HG02623 (cell line): ENCODE measurements around the gene ASAP2.

Experiments used
- ATAC-seq: cut with Tn5 transposase; IDR thresholded peaks from one replicate; pipeline ENCODE4 v1.9.1; 2021; ENCODE audit warnings: moderate library complexity; ENCODE audit not compliant: unreplicated experiment

The ASAP2 gene

DNA sequence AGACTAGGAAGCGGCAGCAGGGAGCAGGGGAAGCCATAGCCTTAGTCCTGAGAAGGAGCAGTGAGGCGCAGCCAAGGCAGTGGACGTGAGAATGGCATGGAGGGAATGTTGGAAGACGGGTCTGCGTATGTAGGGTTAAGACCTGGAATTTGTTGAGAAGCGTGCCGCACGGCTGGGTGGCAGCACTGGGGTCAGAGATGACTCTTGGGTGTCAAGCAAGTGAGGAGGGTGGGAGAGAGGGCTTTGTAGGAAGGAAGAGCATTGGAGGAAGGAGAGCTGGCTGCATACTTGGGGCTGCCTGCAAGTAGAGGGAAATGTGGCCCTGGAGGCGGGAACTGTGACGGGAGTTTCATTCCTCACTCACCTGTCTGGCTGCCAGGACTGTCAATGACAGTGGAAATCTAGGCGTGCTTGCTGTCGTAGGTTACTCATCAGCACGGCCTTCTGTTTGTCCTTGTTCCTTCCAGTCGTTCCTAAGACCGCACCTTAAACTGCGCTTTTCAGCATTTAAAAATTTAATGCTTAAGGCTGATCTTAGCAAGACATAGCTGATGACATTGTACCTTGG, 108.8 kb downstream of the ASAP2 start:
- no peak for ATAC-seq

GRCh38 chr2:9317559-9317958, 110.9 kb downstream of the ASAP2 start:
- no peak for ATAC-seq

- ATAC-seq, result no peak
Observed at GRCh38 chr2:9318461-9319337, 112.1 kb downstream of the ASAP2 start.

DNA sequence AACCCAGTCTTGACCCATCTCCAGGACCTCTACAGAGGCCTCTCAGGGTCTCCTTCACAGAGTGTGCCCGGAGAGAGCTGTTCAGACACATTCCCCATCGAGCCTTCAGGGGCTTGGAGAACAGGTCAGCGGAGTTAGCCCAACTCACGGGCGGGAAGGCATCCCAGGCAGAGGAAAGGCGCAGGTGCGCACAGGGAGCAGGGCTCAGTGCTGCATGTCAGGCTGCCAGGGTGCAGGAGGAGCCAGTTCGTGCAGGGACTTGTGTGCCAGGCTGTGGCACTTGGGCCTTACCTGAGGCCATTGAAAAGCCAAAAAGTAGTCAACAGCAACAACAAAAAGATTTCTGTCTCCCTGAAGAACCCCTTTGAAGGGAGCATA, 112.7 kb downstream of the ASAP2 start:
- no peak for ATAC-seq

GRCh38 chr2:9322576-9322975, 116.0 kb downstream of the ASAP2 start:
- ATAC-seq, result no peak

DNA sequence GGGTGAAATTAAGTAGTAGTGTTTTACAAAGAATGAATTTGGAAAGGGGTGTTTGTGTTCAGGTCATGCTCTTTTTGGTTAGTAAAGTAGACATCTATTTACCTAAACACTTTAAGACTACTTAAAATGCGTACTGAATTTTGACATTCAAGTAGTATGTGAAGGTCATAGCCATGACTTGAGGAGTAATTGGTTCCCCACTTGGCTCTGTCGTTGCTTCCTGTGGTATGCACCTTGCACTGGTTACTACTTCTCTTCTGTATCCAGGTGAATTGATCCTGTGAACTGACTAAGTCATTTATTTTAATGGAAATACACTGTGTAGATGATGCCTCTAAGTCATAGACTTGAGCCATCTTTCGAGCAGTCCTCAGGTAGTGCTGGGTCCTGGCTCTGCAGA, 118.8 kb downstream of the ASAP2 start:
- ATAC-seq, result no peak

DNA sequence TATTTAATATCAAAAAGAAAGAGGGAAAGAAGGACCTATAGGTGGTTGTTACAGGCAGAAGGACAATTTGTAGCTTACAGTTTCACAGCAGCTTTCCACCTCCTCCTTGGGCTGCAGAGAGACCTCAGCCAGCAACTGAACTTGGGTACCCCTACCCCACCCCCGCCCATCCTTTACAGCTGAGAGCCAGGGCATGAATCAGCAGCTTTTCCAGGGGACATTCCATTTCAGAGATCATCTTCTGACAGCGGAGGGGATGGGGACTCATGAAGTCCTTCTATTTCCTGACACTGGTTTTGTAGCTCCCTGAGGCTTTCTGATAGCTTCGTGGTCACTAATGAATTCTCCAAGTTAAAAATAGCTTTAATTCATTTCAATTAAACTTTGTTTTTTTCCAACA, 120.4 kb downstream of the ASAP2 start:
- ATAC-seq, result no peak

DNA sequence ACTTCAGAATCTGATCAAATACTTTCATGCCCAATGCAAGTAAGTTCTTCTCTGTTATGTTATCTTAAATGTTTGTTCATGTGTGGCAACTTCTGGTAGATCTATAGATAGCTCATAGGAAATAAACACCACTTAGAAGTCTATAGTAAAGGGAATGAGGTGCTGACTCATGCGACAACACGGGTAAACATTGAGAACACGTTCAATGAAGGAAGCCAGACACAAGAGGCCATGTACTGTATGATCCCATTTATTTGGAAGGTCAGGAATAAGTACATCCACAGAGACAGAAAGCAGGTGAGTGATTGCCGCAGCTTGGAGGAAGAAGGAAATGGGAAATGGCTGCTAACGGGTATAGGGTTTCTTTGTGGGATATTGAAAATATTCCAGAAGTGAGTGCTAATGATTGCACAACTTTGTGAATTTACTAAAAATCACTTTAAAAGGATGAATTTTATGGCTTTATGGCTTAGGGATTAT, 121.3 kb downstream of the ASAP2 start:
- no peak for ATAC-seq

- ATAC-seq, result no peak
Observed at GRCh38 chr2:9328931-9329330, 122.3 kb downstream of the ASAP2 start.

GRCh38 chr2:9329497-9329896, 122.9 kb downstream of the ASAP2 start:
- no peak for ATAC-seq

GRCh38 chr2:9330612-9331270, 124.1 kb downstream of the ASAP2 start:
- no peak for ATAC-seq

DNA sequence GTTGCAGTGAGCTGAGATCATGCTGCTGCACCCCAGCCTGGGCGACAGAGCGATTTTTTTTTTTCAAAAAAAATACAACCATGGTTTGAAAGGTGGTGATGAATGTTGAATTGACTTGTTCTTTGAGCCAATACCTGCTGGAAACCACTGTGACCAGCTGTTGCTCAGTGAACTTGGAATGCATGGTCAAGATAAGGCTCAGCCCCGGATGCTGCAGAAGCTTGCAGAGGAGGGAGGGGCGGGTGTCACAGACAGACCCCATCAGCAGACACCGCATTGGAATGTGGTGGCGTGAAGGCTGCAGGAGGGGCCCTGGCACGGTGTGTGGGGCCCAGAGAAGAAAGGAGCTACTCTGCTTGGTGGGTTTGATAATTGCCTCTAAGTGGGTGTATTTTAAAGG, 125.1 kb downstream of the ASAP2 start:
- ATAC-seq, result no peak

DNA sequence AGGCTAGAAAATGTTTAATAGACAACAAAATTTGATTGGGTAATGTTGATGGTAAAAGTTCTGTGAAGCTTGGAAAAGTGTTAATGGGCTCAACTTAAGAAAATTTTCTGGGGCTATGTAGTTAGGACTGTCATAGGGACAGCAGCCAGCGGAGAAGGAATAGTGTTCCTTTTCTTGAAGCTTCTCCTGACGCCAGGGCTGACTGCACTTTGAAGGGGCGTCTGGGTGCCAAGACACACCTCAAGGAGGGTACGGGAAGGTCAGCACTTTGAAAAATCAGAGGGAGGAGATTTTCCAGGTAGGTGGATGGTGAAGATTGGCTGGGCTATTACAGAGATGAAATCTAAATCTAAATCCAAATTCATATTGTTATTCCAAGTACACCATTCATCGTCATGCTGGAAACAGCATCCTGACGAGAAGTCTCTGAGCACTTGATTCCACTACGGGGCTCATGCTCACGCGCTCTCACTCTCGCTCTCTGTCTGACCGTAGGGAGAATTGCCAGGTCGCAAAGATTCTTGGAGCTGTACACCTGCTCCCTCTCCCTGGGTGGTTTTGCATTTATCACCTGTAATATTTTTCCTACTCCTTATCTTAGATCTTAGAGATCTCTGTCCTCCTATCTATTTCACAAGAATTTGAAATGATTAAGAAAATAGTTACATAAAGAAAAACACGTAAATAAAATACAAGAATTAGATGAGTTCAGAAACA, 125.7 kb downstream of the ASAP2 start:
- no peak for ATAC-seq

- no peak for ATAC-seq
Observed at GRCh38 chr2:9332853-9333245, 126.2 kb downstream of the ASAP2 start.

- ATAC-seq, result no peak
Observed at GRCh38 chr2:9333591-9334171, 127.1 kb downstream of the ASAP2 start.

GRCh38 chr2:9334761-9335160, 128.1 kb downstream of the ASAP2 start:
- ATAC-seq, result no peak

GRCh38 chr2:9335322-9335832, 128.8 kb downstream of the ASAP2 start:
- ATAC-seq, result no peak

DNA sequence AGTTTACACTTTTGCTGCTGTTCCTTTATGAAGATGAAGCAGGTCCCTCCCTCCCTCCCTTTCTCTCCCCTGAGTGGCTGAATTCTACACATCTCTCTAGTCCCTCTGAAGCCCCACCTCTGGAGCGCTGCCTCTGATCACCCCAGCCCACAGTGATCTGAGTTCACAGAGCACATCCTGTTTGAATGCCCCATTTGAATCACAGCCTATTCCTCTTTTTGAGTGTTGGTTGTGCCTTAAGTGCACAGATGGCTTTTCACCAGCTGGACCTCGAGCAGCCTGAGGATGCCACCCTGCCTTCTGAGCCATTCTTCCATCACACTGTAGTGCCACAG, 129.6 kb downstream of the ASAP2 start:
- no peak for ATAC-seq

DNA sequence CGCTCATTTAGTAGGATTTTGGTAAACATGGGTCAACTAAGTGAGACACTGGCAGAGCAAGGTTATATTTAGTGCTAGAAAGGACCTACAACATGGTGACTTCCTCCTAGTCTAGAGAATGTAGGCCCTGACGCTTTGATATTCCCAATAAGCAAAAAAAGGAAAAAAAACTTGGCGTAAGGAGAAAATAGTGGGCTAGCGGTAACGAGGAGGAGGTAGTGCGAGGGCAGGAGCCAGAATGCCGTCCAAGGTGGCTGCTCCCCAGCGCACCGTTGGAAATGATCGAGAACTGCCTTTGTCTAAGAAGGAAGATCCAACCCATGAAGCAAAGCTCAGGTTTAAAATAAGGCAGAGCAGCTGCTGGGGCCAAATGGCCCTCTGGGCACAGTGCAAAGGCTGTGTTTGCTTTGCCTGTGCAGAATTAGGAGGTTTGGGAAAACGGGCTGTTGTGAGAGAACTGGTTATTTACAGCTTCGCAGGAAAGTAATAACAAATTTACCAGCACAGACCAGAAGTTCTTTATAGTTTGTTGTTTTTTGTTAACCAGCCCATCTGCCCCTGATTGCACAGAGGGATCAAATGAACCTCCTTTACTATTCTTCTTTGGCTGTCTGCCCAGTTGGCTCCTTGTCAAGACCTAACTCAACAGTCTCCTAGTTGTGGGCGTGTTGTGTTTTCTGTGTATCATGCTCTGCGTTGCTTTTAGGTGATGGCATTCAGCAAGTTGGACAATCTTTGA, 130.1 kb downstream of the ASAP2 start:
- ATAC-seq, result no peak

- ATAC-seq, result no peak
Observed at GRCh38 chr2:9337901-9338300, 131.3 kb downstream of the ASAP2 start.
